ENCODE results near the gene ZNF70. TPM values are rescaled to one million over a fixed set of nuclear protein-coding genes. Genes with fewer than 3 reads are reported as not detected.

The ZNF70 gene
- total and polyA plus RNA-seq, 9 of the 15 experiments (the other 6 are each of a cell fraction or from before 2014, with no cell fraction given) = 0.14 to 3.3 (median 1.4) TPM

GRCh38 chr22:23693979-23694680 is 56.8 kb downstream of the ZNF70 start:
- H4K20me1 ChIP-seq (replicated peaks; ENCODE audit: control insufficient read depth, insufficient read depth, low read length) = no peaks in the 10 kb centered on the region
- intact Hi-C loops (cut with micrococcal nuclease) = no loop called here
- TF ChIP-seq PHF20 (IDR thresholded peaks at IDR 0.05; ENCODE audit: partially characterized antibody) (no peak), MXD1 (CRISPR knock-in tag; IDR thresholded peaks at IDR 0.05; ENCODE audit: borderline replicate concordance, poor library complexity, severe bottlenecking) (no peak), PRDM10 (IDR thresholded peaks at IDR 0.05; ENCODE audit: partially characterized antibody) (no peak), RB1 (IDR thresholded peaks at IDR 0.05; ENCODE audit: low read depth) (no peak), ZNF282 (CRISPR knock-in tag; IDR thresholded peaks at IDR 0.05) (no peak), MLLT1 (IDR thresholded peaks at IDR 0.05) (no peak), KLF10 (CRISPR knock-in tag; IDR thresholded peaks at IDR 0.05) (no peak), SRF (CRISPR knock-in tag; IDR thresholded peaks at IDR 0.05) (no peak), GATA2 (CRISPR knock-in tag; IDR thresholded peaks at IDR 0.05) (no peak), ZNF146 (CRISPR knock-in tag; IDR thresholded peaks at IDR 0.05; ENCODE audit: unreplicated experiment) (no peak), E4F1 (CRISPR knock-in tag; IDR thresholded peaks at IDR 0.05; ENCODE audit: borderline replicate concordance) (no peak), WHSC1 (IDR thresholded peaks at IDR 0.05; ENCODE audit: low read length) (no peak), SLC30A9 (CRISPR knock-in tag; IDR thresholded peaks at IDR 0.05) (no peak), ILK (tag; IDR thresholded peaks at IDR 0.05; ENCODE audit: borderline replicate concordance, low read depth) (no peak)

More at GRCh38 chr22:23693979-23694680, 56.8 kb downstream of the ZNF70 start:
- POLR2A ChIA-PET = interaction anchor here (0.8 to 1.2 kb wide), 4 partner anchors 9 to 46 kb away, joined by 3 to 6 read pairs (median 4); no protein-coding TSS in a partner anchor
- CTCF ChIA-PET (ENCODE audit: low intra/inter-chr PET ratio) = no interaction called here
- no peaks in the 10 kb centered on the region for H3K9me3 ChIP-seq (replicated peaks; ENCODE audit: control insufficient read depth, insufficient read depth, low read depth, low read length)
- H3K4me1 ChIP-seq (replicated peaks in 1 of 2; ENCODE audit: control insufficient read depth in 2 of 2, insufficient read depth in 2 of 2, low read length in 2 of 2) = peaks cover 0 to 3% of the 10 kb centered on the region in 2 experiments; a peak in 1 of 5 replicates
- H3K9me1 ChIP-seq (ENCODE audit: control insufficient read depth, insufficient read depth, low read length) = no peaks in the 10 kb centered on the region
- no peak overlapping the region for H3K9ac ChIP-seq (ENCODE audit: insufficient read depth in 1 of 2, low read depth in 2 of 2, low read length in 2 of 2)
- no peaks in the 10 kb centered on the region for H3K27me3 ChIP-seq (ENCODE audit: control insufficient read depth in 2 of 2, insufficient read depth in 2 of 2, low read length in 2 of 2)
- no peak for ATAC-seq
- no peaks in the 10 kb centered on the region for H3K79me2 ChIP-seq (ENCODE audit: control insufficient read depth, insufficient read depth, low read length)
- FAIRE-seq = no peak
- BruUV-seq (replicated peaks) = no TSS peak
- no peak overlapping the region for H3K4me3 ChIP-seq
- H3K27ac ChIP-seq (ENCODE audit: extremely low read depth, low read depth, low read length) = no peak overlapping the region
- DNase-seq (ENCODE audit: extremely low read depth in 1 of 4, low spot score in 3 of 4) = no peak
- peaks cover 43% of the 10 kb centered on the region; the same call in 2 of the 3 replicates for H3K36me3 ChIP-seq (ENCODE audit: control insufficient read depth, insufficient read depth, low read length)
- WGBS (ENCODE audit: insufficient coverage, low coverage, missing lambda C conversion rate) = 87% methylated on average over 7 of the region's 11 CpGs
- in situ Hi-C loops (cut with MboI) = no loop called here
- no peak overlapping the region for H3K4me2 ChIP-seq (ENCODE audit: insufficient read depth, low read length)
- H2AFZ ChIP-seq (ENCODE audit: low read depth, low read length) = no peak overlapping the region

All from K562 (cell line).